ENCODE measurements around the gene AKAP8L.

DNA sequence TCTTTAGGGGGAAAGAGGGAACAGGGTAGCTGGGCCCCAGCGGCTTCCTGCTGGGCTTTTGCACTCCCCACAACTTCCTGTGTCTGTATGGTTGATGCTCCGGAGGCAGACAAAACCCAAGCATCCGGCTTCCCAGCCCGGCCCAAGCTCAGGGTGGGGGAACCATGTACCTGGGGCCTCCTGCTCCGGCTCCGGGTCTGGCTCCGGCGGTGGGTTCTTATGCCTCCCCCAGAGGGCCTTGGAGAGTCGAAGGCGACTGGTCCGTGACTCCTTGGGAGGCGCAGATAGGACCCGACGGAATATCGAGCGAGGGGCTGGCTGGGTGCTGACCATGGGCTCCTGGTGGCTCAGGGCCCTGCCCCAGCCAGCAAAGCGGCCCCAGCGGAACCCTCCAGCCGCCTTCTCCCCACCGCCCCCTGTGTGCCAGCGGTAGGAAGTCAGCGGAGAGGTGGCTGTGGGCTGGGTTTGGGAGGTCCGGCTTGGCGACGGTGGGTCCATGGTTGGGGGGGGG, 45.1 kb upstream of the AKAP8L start:
- TF ChIP-seq, protein P1, sequence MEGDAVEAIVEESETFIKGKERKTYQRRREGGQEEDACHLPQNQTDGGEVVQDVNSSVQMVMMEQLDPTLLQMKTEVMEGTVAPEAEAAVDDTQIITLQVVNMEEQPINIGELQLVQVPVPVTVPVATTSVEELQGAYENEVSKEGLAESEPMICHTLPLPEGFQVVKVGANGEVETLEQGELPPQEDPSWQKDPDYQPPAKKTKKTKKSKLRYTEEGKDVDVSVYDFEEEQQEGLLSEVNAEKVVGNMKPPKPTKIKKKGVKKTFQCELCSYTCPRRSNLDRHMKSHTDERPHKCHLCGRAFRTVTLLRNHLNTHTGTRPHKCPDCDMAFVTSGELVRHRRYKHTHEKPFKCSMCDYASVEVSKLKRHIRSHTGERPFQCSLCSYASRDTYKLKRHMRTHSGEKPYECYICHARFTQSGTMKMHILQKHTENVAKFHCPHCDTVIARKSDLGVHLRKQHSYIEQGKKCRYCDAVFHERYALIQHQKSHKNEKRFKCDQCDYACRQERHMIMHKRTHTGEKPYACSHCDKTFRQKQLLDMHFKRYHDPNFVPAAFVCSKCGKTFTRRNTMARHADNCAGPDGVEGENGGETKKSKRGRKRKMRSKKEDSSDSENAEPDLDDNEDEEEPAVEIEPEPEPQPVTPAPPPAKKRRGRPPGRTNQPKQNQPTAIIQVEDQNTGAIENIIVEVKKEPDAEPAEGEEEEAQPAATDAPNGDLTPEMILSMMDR (conservative IDR thresholded peaks at IDR 0.05 in 1 of 2, IDR thresholded peaks at IDR 0.05 in 1 of 2; ENCODE audit: low read depth in 1 of 2, low read length in 2 of 2) = no peak
- TF ChIP-seq EZH2 (IDR thresholded peaks at IDR 0.05; ENCODE audit: low read length, missing control alignments) = no peak

Measured in fibroblast of lung (primary cell).